HepG2 (cell line): ENCODE data around the gene NAIF1. TPM values are rescaled to one million over a fixed set of nuclear protein-coding genes. Genes with fewer than 3 reads are reported as not detected.

Experiments used
- BORCS8-MEF2B ChIP-seq: sonication (generic); formaldehyde crosslinking; IDR thresholded peaks from 2 replicates; pipeline ENCODE4 v1.8.0; 2022; ENCODE audit warnings: mild to moderate bottlenecking, missing genetic modification reagents
- EED ChIP-seq: sonication (generic); formaldehyde crosslinking; IDR thresholded peaks from 2 replicates; pipeline ENCODE4 v1.5.0; 2020; ENCODE audit warnings: mild to moderate bottlenecking, missing genetic modification reagents
- FOXP1 ChIP-seq, 2 experiments: fragments of 450-650 bp in 1 of 2; IDR thresholded peaks; 2 replicates each; pipeline ENCODE4 v1.6.1; 2017 to 2018; ENCODE audit warnings: antibody characterized with exemption in 1 of 2
- HMGA1 ChIP-seq: sonication (generic); formaldehyde crosslinking; conservative IDR thresholded peaks from 2 replicates; pipeline ENCODE4 v1.4.0; 2020; ENCODE audit warnings: missing genetic modification reagents
- NKX3-1 ChIP-seq: sonication (generic); formaldehyde crosslinking; IDR thresholded peaks from 2 replicates; pipeline ENCODE4 v1.5.0; 2020; ENCODE audit warnings: missing genetic modification reagents
- RCOR2 ChIP-seq: IDR thresholded peaks from 2 replicates; pipeline ENCODE4 v1.6.1; 2016; ENCODE audit warnings: missing biosample characterization, missing genetic modification reagents
- SIN3A ChIP-seq: IDR thresholded peaks from 2 replicates; pipeline ENCODE4 v1.6.1; 2011; ENCODE audit warnings: low read depth, mild to moderate bottlenecking, control low read depth, low read length, borderline replicate concordance
- TAF15 ChIP-seq: fragments of 200-400 bp; formaldehyde crosslinking; IDR thresholded peaks from one replicate; pipeline ENCODE4 v1.6.1; 2018; ENCODE audit warnings: mild to moderate bottlenecking, low read depth, low read length; ENCODE audit not compliant: poor library complexity, severe bottlenecking
- YY1 ChIP-seq: IDR thresholded peaks from 2 replicates; pipeline ENCODE4 v1.6.1; 2011; ENCODE audit warnings: low read length, low read depth, moderate library complexity, mild to moderate bottlenecking; ENCODE audit not compliant: insufficient read depth, insufficient replicate concordance
- ZBTB38 ChIP-seq: sonication (generic); formaldehyde crosslinking; IDR thresholded peaks from 2 replicates; pipeline ENCODE4 v1.5.1; 2020; ENCODE audit warnings: mild to moderate bottlenecking, missing genetic modification reagents
- ZMAT3 ChIP-seq: sonication (generic); formaldehyde crosslinking; conservative IDR thresholded peaks from 2 replicates; pipeline ENCODE4 v1.7.0; 2021; ENCODE audit warnings: missing genetic modification reagents
- ZNF232 ChIP-seq: sonication (generic); formaldehyde crosslinking; IDR thresholded peaks from 2 replicates; pipeline ENCODE4 v1.4.0; 2020; ENCODE audit warnings: missing genetic modification reagents, borderline replicate concordance
- ZNF501 ChIP-seq: sonication (generic); formaldehyde crosslinking; IDR thresholded peaks from 2 replicates; pipeline ENCODE4 v1.5.1; 2020; ENCODE audit warnings: mild to moderate bottlenecking, moderate library complexity, missing genetic modification reagents
- ZNF616 ChIP-seq: sonication (generic); formaldehyde crosslinking; IDR thresholded peaks from 2 replicates; pipeline ENCODE4 v1.5.0; 2020; ENCODE audit warnings: low read depth, mild to moderate bottlenecking, missing genetic modification reagents
- ZNF629 ChIP-seq: sonication (generic); formaldehyde crosslinking; conservative IDR thresholded peaks from 2 replicates; pipeline ENCODE4 v1.5.0; 2020; ENCODE audit warnings: missing genetic modification reagents
- ZNF75D ChIP-seq: sonication (generic); formaldehyde crosslinking; IDR thresholded peaks from 2 replicates; pipeline ENCODE4 v1.8.1; 2023; ENCODE audit warnings: missing genetic modification reagents, mild to moderate bottlenecking, borderline replicate concordance
- ZNF768 ChIP-seq: sonication (generic); formaldehyde crosslinking; IDR thresholded peaks from 2 replicates; pipeline ENCODE4 v1.4.0; 2020; ENCODE audit warnings: missing genetic modification reagents
- ZNF781 ChIP-seq: sonication (generic); formaldehyde crosslinking; IDR thresholded peaks from 2 replicates; pipeline ENCODE4 v1.5.1; 2020; ENCODE audit warnings: borderline replicate concordance, mild to moderate bottlenecking, missing genetic modification reagents; ENCODE audit errors: not compliant biosample characterization
- ZNF788 ChIP-seq: sonication (generic); formaldehyde crosslinking; IDR thresholded peaks from 2 replicates; pipeline ENCODE4 v1.5.0; 2020; ENCODE audit warnings: mild to moderate bottlenecking, missing genetic modification reagents, borderline replicate concordance
- polyA plus RNA-seq, 8 experiments: library from polyadenylated mRNA; depleted of rRNA in 3 of 8; stranded (reverse) in 7 of 8; unstranded in 1 of 8; fragments of >200 nt; fragmentation: Illumina TruSeq in 4 of 8; extraction: Trizol in 4 of 8; gene quantifications; 2 replicates each; pipeline versions ENCODE4 v1.2.1 to v1.2.3, GENCODE V29; 2011 to 2016; ENCODE audit warnings: low read depth in 4 of 8, missing spikeins in 1 of 8, mixed read lengths in 1 of 8; ENCODE audit not compliant: insufficient read depth in 1 of 8
- total RNA-seq, 5 experiments: library from RNA; depleted of rRNA; stranded (reverse); fragments of >200 nt; fragmentation: Illumina TruSeq; extraction: Trizol; gene quantifications; 2 replicates each; pipeline ENCODE4 v1.2.3, GENCODE V29; 2016; ENCODE audit warnings: low read depth in 1 of 5
- TF ChIP-seq, protein P1 (sequence below): sonication (generic); formaldehyde crosslinking; IDR thresholded peaks from 2 replicates; pipeline ENCODE4 v1.4.0; 2020; ENCODE audit warnings: missing genetic modification reagents
- TF ChIP-seq, protein P2 (sequence below): sonication (generic); formaldehyde crosslinking; conservative IDR thresholded peaks from 2 replicates; pipeline ENCODE4 v1.4.0; 2020; ENCODE audit warnings: missing genetic modification reagents
- TF ChIP-seq, protein P3 (sequence below): sonication (generic); formaldehyde crosslinking; IDR thresholded peaks from 2 replicates; pipeline ENCODE4 v1.5.1; 2020; ENCODE audit warnings: mild to moderate bottlenecking, moderate library complexity, missing genetic modification reagents
- TF ChIP-seq, protein P4 (sequence below): sonication (generic); formaldehyde crosslinking; IDR thresholded peaks from 2 replicates; pipeline ENCODE4 v1.4.0; 2020; ENCODE audit warnings: missing genetic modification reagents, borderline replicate concordance

The NAIF1 gene
- total and polyA plus RNA-seq, 2 of the 13 experiments (the other 11 are each of a cell fraction or from before 2014, with no cell fraction given): 6.0 to 6.9 TPM

DNA sequence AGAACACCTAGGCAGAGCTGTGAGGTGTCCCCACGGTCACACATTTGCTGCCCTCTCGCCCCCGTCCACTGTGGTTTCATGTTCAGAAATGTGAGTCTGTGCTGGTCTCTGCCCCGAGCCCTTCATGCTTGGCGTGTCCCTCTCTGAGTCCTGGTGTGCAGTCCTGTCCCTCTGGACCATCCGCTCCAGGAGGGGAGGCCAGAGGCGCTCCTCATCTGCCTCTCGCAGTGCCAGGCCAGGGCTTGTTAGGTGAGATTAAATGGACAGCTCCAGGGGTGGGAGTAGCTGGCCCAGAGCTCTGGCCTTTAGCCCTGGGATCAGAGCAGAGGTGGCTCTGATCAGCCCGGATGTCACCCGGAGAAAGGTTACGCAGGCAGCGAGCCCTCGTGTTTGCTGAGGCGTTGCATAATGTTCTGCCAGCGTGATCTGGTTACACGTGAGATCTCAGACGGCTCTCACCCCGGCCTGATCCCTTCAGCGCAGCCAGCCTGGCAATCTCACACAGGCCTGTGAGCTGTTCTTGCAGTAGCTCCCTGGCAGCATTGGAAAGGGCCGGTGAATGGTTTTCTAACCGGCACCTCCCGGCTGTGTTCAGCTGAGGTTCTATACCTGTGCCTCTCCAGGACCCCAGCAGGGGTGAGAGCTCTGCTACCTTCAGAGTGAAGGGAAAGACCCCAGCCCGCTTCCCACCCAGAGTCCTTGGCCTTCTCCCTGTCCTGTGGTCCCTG, 35.9 kb upstream of the NAIF1 start (continued):
- TF ChIP-seq YY1 (peak; percentile 12), ZNF629 (peak; percentile 65), ZNF781 (CRISPR knock-in tag) (peak; percentile 98), ZMAT3 (peak; percentile 98), NKX3-1 (peak; percentile 81; the same call in 1 of the 2 replicates), ZNF616 (CRISPR knock-in tag) (0 out of 2 replicates have a peak, but pooled peaks have one; percentile 55), FOXP1 (IDR thresholded peaks at IDR 0.05) (no peak), FOXP1 (CRISPR knock-in tag; IDR thresholded peaks at IDR 0.05) (peak; percentile 70; the same call in 1 of the 2 replicates), BORCS8-MEF2B (peak; percentile 82), EED (CRISPR knock-in tag) (peak; percentile 85), SIN3A (peak; percentile 90), ZNF232 (CRISPR knock-in tag) (peak; percentile 88), TAF15 (no peak), ZNF75D (CRISPR knock-in tag) (no peak), ZBTB38 (CRISPR knock-in tag) (peak; percentile 96), RCOR2 (CRISPR knock-in tag) (peak; percentile 91), HMGA1 (CRISPR knock-in tag) (no peak), ZNF788 (peak; percentile 98), ZNF768 (peak; percentile 46), ZNF501 (peak; percentile 84)
- TF ChIP-seq, protein P1, sequence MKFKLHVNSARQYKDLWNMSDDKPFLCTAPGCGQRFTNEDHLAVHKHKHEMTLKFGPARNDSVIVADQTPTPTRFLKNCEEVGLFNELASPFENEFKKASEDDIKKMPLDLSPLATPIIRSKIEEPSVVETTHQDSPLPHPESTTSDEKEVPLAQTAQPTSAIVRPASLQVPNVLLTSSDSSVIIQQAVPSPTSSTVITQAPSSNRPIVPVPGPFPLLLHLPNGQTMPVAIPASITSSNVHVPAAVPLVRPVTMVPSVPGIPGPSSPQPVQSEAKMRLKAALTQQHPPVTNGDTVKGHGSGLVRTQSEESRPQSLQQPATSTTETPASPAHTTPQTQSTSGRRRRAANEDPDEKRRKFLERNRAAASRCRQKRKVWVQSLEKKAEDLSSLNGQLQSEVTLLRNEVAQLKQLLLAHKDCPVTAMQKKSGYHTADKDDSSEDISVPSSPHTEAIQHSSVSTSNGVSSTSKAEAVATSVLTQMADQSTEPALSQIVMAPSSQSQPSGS (CRISPR knock-in tag): peak; percentile 97
- TF ChIP-seq, protein P2, sequence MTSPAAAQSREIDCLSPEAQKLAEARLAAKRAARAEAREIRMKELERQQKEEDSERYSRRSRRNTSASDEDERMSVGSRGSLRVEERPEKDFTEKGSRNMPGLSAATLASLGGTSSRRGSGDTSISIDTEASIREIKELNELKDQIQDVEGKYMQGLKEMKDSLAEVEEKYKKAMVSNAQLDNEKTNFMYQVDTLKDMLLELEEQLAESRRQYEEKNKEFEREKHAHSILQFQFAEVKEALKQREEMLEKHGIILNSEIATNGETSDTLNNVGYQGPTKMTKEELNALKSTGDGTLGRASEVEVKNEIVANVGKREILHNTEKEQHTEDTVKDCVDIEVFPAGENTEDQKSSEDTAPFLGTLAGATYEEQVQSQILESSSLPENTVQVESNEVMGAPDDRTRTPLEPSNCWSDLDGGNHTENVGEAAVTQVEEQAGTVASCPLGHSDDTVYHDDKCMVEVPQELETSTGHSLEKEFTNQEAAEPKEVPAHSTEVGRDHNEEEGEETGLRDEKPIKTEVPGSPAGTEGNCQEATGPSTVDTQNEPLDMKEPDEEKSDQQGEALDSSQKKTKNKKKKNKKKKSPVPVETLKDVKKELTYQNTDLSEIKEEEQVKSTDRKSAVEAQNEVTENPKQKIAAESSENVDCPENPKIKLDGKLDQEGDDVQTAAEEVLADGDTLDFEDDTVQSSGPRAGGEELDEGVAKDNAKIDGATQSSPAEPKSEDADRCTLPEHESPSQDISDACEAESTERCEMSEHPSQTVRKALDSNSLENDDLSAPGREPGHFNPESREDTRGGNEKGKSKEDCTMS (CRISPR knock-in tag): no peak
- TF ChIP-seq, protein P3, sequence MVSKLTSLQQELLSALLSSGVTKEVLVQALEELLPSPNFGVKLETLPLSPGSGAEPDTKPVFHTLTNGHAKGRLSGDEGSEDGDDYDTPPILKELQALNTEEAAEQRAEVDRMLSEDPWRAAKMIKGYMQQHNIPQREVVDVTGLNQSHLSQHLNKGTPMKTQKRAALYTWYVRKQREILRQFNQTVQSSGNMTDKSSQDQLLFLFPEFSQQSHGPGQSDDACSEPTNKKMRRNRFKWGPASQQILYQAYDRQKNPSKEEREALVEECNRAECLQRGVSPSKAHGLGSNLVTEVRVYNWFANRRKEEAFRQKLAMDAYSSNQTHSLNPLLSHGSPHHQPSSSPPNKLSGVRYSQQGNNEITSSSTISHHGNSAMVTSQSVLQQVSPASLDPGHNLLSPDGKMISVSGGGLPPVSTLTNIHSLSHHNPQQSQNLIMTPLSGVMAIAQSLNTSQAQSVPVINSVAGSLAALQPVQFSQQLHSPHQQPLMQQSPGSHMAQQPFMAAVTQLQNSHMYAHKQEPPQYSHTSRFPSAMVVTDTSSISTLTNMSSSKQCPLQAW (CRISPR knock-in tag): peak; percentile 94
- TF ChIP-seq, protein P4, sequence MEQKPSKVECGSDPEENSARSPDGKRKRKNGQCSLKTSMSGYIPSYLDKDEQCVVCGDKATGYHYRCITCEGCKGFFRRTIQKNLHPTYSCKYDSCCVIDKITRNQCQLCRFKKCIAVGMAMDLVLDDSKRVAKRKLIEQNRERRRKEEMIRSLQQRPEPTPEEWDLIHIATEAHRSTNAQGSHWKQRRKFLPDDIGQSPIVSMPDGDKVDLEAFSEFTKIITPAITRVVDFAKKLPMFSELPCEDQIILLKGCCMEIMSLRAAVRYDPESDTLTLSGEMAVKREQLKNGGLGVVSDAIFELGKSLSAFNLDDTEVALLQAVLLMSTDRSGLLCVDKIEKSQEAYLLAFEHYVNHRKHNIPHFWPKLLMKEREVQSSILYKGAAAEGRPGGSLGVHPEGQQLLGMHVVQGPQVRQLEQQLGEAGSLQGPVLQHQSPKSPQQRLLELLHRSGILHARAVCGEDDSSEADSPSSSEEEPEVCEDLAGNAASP (CRISPR knock-in tag): peak; percentile 98
